NCI-H2171 (cell line): ENCODE data around the gene AURKA.
"Not testable (repeated sequence)": the region's sequence is repeated elsewhere in the genome, so short reads cannot be mapped to it uniquely, and the experiment has no call there.

Experiments
- DNase-seq: peaks from one replicate; lab custom pipeline; 2025; lab: John Stamatoyannopoulos, UW

Gene AURKA

DNA sequence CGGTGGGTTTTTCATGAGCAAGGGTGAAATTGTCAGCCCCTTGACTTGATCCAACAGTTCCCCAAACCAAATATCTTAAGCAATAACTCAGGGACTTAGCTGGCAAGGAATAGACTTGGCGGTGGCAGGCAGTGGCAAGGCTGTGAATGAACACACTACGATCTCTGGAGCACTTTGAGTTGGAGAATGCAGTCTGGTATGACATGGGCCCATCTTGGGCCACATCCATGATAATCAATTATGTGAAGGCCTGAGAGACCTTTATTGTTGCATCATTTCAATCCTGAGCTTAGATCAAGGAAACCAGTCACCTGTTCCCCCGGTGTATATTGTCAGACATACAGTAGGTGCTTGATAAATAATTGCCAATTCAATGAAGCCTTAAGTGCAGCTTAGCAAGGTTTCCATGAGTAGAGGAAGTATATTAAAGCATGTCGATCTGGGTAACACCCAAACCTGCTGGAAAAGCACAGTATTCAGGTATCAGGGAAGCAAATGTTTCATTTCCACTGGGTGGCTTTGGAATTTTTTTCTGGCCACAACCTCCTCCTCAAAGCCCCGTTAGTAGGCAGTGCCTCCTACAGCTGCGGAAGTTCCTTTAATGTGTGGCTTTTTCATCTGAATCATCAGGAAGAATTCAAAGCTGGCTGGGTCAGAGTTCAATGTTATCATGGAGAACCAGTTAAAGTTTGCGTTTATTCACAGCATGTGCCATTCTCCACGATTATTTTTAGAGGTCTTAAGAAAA lies 30.2 kb upstream of the AURKA start:
- no peak for DNase-seq

DNA sequence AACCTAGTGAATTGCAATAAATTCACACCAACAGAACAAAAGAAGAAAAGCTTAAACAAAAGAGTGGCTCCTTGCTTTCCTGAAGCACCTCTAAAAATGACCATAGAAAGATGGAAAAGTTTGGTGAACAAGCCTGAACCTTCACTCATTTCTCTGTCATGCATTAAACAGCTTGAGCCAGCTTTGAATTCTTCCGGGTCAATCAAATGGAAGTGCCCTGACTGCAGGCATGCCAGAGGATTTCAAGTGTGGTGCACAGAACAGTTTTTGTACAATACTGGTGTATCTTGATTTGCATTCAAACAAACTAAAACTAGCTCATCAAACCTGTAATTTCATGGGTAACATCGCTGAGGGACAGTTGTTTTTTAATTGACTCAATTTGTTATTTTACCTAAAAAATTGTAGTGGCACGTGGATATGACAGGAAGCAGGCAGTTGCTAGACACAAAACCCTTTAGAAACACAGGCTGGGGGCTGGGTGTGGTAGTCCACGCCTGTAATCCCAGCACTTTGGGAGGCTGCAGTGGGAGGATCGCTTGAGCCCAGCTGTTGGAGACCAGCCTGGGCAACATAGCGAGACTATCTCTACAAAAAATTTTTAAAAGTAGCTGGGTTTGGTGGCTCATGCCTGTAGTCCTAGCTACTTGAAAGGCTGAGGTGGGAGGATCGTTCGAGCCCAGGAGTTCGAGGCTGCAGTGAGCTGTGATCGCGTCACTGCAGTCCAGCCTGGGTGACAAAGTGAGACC lies 29.1 kb upstream of the AURKA start:
- DNase-seq: no peak

- DNase-seq: no peak
These were observed 28.0 kb upstream of the AURKA start for GRCh38 chr20:56420028-56420427.

DNA sequence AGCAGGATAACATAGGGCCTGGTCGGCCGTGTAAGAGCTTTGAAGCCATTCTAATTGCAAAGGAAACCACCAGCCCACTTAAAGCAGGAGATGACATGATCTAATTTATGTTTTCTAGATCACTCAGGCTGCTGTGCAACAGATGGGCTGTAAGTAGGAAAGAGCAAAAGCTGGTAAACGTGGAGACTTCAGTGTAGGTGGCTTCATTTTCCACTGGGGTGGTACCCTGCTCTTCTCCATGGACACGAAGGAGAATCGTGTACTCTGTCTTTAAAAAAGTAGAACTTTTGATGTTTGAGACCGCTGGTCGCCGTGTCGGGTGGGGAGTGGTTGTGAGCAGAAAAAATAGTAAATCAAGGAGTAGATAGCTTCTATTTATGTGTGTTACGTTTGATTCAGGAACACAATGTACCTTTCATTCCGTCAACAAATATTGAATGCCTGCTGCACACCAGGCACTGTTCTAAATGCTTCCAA lies 26.4 kb upstream of the AURKA start:
- DNase-seq: no peak

DNA sequence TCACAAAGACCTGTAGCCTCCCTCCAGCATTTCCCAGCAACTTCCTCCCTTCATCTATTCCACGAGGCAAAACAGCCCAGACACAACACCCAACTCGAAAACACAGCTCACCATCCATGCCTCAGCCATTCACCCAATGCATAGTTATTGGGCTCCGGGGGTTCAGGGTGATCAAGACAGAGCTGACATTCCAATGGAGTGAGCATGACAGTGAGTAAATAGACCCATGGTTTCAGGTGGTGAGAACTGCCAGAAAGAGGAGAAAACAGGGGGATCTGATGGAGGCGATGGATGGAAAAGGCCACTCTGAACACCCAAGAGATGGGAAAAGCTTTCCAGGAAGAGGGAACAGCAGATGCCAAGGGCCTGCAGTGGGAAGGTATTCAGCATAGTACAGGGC lies 25.9 kb upstream of the AURKA start:
- DNase-seq: no peak

GRCh38 chr20:56417402-56417801 lies 25.4 kb upstream of the AURKA start:
- DNase-seq: no peak

DNA sequence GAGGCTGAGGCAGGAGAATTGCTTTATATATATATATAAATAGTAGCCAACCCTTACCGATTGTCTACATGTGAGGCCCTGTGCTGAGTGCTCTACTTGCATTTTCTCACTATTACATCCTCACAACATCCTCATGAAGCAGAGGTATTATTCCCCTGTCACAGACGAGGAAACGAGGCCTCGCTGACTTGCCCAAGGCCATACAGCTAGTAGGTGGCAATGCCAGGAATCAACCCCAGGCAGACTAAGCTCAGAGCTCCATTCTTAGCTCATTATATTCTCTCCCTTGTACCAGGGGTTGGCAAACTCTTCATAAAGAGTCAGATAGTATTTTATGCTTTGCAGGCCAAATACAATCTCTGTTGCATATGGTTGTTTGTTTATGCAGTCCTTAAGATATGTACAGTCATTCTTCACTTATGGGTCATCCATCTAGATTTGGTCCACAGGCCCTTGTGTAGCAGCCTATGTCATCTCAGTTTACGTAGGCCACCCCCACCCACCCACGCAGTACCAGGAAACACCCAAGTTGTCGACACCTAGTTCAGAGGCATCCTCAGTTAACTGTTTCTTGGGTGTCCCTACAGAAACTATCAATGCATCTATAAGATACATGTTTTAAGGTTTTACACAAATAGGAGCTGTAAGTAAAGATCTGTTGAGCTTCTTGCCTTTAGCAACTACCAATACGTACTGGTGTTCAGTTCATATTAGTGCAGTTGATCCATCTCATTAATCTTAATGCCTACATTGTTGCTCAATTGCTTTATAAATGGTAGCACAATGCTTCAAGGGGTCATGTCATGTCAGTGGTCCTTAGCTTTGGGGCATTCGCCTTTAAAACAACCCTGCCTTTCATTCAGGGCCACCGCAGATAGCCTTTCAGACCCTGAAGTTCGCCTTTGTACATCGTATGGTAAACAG lies 23.1 kb upstream of the AURKA start:
- no peak for DNase-seq

DNA sequence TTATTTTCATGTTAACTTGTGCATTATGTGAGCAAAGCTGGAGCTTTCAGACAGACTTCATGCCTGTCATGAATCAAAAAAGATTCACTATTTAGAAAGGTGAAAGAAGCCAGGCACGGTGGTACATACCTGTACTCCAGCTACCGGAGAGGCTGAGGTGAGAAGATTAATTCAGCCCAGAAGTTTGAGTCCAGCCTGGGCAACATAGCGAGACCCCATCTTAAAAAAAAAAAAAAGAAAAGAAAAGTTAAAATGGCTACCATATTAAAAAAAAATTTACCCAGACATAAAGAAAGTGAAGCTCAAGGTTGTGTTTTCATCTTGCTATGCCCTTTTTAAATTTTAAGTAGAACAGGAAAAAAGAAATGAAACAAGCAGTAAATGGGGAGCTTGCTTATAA lies 20.9 kb upstream of the AURKA start:
- DNase-seq: no peak

DNA sequence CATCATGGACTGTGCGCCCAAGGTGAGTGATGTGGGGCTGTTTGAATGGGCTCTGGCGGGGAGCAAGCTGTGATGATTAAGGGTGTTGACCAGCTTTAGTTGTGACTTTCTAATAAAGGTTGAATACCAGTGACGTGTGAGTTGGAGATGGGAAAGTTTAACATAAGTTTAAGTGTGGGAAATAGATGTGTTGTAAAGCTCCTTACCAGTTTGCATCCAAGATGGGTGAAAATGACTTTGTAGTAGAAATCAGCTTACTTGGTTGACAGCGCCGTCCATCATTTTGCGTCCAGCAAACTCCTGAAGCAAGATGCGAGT lies 20.4 kb upstream of the AURKA start:
- no peak for DNase-seq

DNA sequence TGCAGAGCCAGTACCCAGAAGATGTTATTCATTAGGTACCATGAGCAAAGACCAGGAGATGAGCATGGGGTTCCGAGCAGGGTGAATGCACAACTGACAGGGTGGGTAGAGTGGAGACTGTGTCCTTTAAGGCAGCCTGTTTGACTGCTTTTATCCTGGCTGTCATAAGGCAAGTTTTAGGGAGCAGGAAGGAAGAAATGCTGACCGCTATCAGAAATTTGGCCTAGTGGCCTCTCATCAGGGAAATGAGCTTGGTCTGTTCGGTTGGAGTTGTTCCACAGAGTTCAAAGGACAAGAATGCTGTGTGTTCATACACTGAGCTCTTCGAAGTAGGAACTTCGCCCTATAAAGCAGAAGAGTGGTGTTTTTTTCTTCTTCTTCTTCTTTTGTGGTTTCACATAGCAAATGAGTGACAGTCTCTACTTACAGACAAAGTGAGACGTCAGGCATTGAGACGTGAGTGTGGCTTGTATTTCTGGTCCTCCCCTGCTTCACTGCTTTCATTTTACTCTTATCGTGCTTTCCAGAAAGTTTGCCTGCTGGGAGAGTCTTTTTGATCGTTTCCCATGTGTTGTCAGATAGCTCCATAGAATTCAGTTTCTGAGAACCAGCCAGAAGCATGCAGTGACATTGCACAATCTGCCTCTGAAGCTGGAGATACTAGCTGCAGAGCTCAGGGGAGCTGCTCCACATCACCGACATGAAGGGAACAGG lies 19.9 kb upstream of the AURKA start, which contains the start of gene CASS4:
TSS of gene CASS4 (plus strand) at position 502 of the 714 bp plus-strand sequence. CDS start at position 701, 199 bp downstream.
- DNase-seq: no peak

DNA sequence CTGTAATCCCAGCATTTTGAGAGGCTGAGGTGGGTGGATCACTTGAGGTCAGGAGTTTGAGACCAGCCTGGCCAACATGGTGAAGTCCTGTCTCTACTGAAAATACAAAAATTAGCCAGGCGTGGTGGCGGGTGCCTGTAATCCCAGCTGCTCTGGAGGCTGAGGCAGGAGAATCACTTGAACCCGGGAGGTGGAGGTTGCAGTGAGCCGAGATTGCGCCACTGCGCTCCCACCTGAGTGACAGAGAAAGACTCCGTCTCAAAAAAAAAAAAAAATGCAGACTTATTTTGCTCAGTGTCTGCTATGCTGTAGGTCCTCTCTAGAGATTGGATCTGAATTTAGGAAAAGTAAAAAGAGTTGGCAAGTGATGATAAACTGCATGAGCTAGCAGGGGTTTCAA lies 19.3 kb upstream of the AURKA start:
- DNase-seq: not testable (repeated sequence)

- DNase-seq: no peak
These were observed 17.9 kb upstream of the AURKA start for GRCh38 chr20:56409956-56410355.

GRCh38 chr20:56409521-56409920 lies 17.5 kb upstream of the AURKA start:
- no peak for DNase-seq

DNA sequence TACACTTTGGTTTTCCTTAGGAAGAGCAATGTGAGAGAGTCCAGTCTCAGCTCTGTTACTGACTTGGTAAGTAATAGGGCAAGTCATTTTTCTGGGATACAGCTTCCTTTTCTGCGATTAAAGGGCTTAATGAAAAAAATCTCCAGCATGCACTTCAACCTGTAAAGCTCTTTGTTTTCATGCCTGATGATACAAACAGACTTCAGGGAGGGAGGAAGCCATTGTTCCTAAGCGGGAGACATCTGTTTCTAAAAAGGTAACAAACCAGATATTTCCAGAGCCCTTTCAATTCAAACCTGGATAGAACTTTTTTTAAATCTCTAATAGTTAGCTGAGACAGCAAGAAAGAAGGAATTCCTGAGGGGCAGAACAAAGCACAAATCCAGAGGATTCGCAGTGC lies 14.9 kb upstream of the AURKA start:
- DNase-seq: no peak

- DNase-seq: not testable (repeated sequence)
These were observed 13.3 kb upstream of the AURKA start for GRCh38 chr20:56405356-56405755.

GRCh38 chr20:56403465-56403864 lies 11.4 kb upstream of the AURKA start:
- DNase-seq: no peak

DNA sequence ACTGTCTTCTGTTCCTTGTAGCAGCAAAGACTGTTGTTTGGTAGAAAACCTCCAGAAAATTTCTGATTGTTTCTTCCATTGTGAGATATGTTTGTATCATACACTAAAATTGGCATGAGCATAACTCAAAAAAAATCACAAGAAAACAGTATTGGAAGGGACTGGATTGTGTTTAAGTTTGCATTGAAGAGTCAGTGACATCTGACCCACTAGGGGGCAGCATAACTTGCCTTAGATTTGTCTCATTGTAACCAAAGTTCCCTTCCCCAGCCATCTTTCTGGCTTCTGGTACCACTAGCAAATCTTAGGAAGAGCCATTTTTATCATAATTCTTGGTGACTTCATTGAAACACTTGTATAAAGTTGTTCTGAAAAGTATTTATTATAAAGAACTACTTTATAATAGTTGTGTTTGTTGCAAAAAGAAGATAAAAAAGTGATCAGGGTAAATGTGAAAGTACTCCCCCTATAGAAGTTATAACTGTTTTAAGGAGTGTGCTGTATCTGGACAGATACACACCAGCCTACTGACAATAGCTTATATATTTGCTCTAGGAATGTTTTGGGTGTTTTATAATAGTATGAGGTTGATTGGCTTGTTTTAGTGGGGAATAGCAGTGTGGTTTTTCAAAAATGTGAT lies 8.1 kb upstream of the AURKA start:
- peak; percentile 30 for DNase-seq

GRCh38 chr20:56395166-56395565 lies 3.2 kb upstream of the AURKA start:
- DNase-seq: no peak

DNA sequence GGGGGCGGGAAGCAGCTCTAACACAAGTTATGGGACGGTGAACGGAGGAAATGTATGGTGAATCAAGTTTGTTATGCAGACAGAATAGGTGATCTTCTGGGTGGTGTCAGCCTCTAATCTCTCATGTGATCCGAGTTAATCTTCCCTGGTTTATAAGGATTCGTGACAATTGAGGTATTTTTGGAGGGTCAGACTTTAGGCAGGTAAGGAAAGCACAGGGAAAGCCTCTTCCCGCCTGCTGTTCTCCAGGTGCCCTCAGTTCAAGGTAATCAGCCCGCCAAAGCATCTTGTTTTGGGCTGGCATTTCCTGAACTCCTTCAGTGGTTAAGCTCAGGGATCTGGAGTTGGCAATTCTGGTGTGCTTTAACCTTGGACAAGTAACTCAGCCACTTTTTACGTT lies 1.6 kb upstream of the AURKA start:
- DNase-seq: no peak

DNA sequence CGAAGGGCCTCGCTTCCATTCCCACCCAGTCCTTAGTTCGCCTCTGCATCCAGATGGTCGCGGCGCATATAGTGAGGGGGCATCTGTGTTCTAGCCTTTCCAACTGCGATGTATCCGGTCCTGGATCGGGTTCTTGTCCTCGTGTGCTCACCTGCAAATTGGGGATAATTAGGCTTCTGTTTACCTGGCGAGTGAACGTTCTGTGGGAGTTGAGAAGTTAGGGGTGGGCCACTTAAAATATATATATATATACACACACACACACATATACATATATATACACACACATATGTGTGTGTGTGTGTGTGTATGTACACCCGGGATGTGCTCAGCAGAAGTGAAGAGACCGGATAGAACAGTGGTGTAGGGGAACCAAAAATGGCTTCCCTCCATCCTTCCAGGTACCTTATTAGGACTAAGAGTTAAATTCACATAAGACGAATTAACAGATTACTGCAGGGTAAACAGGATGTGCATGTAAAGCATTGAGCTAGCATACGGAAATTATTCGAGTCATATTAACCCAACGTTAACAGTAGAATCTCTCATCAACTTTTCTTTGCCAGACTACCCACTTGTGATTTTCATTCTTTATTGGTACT lies 967 bp upstream of the AURKA start:
- DNase-seq: peak; percentile 24

DNA sequence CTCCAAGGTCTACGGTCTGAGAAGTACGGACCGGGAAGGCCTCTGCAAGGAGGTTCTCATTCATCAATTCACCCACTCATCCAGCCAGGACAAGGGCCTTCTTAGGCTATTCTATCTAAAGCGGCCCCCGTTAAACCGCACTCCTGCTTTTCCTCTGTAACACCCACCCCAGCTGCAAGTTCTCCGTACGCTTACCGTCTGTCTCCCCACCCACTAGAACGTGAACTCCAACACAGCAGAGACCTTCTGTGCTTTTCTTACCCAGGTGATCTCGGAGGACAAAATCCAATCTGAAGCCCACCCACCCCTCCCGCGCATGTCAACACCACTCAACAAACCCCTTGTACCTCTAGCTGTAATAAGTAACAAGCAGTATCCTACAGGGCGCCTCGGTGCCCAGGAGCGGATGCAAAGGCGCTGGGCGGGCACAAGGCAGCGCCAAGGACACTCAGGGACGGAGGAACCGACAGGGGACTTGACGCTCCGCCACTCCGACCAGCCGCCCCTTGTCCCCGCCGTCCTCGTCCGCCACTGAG lies 351 bp downstream of the AURKA start:
- no peak for DNase-seq
